Coronary artery (tissue), 2 donors: ENCODE results near the gene MYL5.
A peak's percentile ranks its signal among the peaks of the same experiment; 100 is the strongest.

Source experiments
- DNase-seq: peaks from one replicate; pipeline ENCODE4 v3.0.0-alpha.2; 2017; ENCODE audit warnings: low spot score
- H3K27ac ChIP-seq, 2 donors: fragments of 200-600 bp; sonication (generic); one replicate each; pipeline ENCODE4 v1.5.1; 2016 to 2019
- H3K4me3 ChIP-seq: fragments of 200-600 bp; sonication (generic); 2 replicates; pipeline ENCODE4 v1.5.1; 2016; ENCODE audit warnings: mild to moderate bottlenecking, moderate library complexity
- TF ChIP-seq, protein P1 (sequence below): fragments of 200-600 bp; sonication (generic); IDR thresholded peaks from one replicate; pipeline ENCODE4 v1.5.1; 2019; ENCODE audit warnings: antibody characterized with exemption

The MYL5 gene

DNA sequence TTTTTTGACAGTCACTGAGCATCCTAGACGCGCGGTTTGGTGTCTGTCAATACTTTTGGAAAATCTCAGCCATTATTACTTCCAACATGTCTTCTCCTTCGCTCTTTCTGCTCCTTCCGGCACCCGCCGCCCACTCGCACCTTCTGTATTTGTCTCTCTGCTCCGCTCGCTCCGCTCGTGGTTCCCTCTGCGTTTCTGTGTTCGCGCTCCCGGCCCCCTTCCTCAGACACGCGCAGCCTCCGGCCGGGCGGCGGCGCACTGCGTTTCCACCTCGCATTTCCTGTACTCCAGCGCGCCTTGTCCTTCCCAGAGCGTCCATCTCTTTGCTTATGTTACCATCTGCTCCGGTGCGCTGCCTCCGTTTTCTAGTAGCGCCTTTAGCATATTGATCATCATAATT, 27.9 kb upstream of the MYL5 start:
- no peak overlapping the region for H3K27ac ChIP-seq
- H3K4me3 ChIP-seq, result no peak overlapping the region
- DNase-seq, result no peak
- TF ChIP-seq, protein P1, sequence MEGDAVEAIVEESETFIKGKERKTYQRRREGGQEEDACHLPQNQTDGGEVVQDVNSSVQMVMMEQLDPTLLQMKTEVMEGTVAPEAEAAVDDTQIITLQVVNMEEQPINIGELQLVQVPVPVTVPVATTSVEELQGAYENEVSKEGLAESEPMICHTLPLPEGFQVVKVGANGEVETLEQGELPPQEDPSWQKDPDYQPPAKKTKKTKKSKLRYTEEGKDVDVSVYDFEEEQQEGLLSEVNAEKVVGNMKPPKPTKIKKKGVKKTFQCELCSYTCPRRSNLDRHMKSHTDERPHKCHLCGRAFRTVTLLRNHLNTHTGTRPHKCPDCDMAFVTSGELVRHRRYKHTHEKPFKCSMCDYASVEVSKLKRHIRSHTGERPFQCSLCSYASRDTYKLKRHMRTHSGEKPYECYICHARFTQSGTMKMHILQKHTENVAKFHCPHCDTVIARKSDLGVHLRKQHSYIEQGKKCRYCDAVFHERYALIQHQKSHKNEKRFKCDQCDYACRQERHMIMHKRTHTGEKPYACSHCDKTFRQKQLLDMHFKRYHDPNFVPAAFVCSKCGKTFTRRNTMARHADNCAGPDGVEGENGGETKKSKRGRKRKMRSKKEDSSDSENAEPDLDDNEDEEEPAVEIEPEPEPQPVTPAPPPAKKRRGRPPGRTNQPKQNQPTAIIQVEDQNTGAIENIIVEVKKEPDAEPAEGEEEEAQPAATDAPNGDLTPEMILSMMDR, result no peak

DNA sequence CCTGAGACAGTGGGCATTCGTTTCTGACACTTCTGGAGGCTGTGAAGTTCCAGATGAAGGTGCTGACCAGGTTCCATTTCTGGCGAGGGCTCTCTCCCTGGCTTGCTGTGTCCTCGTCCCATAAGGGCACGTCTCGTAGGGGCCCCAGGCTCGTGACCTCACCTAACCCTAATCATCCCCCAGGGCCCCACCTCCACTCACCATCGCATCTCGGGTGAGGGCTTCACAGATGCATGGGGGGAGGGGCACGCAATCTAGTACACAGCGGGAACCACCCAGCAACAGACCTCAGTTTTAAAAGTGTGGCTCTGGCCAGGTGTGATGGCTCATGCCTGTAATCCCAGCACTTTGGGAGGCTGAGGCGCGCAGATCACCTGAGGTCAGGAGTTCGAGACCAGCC, 26.9 kb upstream of the MYL5 start:
- DNase-seq, result no peak
- Histone ChIP-seq H3K4me3 (no peak overlapping the region), H3K27ac (no peak overlapping the region)
- TF ChIP-seq, protein P1, result no peak

DNA sequence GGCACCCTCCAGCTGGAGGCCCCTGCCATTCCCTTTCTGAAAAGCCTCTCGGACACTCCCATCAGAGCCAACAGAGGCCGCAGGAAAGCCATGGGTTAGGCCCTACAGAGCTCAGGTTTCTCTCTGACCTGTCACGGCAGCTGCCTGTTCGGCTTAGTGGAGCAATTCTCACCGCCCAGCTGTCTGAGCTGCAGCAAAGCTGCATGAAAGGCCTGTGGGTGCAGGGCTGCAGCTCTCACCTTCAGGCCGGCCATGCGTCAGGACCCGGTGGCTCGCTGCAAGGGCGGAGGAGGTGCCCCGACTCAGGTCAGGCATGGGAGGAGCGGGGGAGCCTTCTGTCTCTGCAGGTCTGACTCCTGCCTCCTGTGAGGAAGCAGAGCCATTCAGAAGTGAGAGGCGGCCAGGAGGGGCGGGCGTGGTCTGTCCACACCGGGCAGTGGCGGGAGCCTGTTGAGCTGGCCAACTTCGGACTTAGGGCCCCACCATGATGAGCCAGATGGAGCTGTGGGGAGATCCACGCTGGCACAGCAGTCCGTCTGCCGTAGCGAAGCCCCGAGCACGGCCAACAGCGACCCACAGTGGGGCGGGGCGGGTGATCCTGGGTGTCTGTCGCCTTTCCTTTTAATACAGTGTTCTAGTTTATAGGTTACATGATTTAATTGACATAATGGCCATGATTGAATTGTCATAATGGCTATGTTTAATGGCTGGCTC, 25.6 kb upstream of the MYL5 start:
- no peak for DNase-seq
- Histone ChIP-seq H3K4me3 (no peak overlapping the region), H3K27ac (no peak overlapping the region)
- TF ChIP-seq, protein P1, result no peak

DNA sequence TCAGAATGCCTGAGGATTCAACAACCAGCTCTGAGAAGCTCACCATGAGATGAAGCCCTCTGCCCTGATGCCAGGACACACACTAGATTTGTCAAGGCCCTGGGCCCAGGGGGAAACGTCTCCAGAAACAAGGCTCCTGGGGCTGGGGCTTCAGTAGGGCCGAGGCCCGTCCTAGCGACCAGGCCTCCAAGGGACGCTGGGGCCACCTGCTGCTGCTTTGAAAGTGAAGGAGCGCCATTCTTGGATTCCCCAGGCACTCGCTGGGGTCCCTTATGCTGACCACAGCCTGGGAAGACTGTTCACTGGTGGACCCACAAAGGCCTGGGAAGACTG, 25.1 kb upstream of the MYL5 start:
- TF ChIP-seq, protein P1, result no peak
- DNase-seq, result no peak
- no peak overlapping the region for H3K27ac ChIP-seq

DNA sequence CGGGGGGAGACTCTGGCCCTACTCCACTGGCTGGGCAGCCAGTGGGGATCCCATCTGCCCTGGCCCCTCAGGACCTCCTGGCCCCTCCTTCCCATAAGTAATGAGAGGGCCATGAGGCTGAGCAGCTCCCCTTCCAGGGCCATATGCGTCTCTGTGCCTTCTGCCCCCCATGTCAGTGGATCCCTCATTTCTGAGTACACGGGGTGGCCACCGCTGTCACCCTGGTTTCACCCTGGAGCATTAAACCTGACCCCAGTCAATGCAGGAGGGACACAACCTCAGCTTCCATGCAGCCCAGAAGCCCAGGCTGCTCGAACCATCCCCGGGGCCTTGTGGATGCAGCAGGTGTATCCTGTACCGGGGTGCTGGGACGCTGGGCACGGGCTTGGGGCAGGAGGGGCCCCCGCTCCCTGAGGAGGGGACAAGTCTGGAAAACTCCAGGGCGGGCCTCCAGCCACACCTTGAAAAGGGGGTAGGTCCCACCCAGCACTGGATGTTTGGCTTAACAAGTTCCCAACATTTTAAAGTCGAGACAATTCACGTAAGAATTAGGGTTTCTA, 24.5 kb upstream of the MYL5 start:
- Histone ChIP-seq H3K27ac (no peak overlapping the region), H3K4me3 (no peak overlapping the region)
- TF ChIP-seq, protein P1, result no peak
- no peak for DNase-seq

More for the DNA sequence above, 25.1 kb upstream of the MYL5 start:
- H3K4me3 ChIP-seq, result no peak overlapping the region

DNA sequence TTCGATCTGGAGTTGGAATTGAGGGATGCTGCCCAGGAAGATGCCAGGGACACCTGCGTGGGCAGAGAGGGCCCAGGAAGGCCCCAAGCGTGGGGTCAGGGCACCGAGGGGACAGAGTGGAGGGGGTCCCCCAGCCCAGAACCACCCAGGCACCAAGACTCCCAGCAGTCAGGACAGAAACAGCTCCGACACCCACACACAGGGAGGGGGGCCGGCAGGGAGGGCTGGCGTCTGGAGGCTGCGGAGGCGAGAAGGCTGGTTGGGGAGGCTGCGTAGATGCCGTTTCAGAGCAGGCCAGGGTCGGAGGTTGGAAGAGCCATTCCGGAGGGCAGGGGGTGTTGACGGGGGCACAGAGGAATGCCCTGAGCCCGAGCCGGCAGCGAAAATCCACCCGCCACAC, 23.9 kb upstream of the MYL5 start:
- TF ChIP-seq, protein P1, result no peak
- no peak for DNase-seq
- peak overlapping the region; percentile 36 for H3K4me3 ChIP-seq

More for the DNA sequence above, 23.9 kb upstream of the MYL5 start:
- H3K27ac ChIP-seq, result no peak overlapping the region
